ENCODE results near the gene PRKCH.
A peak's percentile ranks its signal among the peaks of the same experiment; 100 is the strongest.

DNA sequence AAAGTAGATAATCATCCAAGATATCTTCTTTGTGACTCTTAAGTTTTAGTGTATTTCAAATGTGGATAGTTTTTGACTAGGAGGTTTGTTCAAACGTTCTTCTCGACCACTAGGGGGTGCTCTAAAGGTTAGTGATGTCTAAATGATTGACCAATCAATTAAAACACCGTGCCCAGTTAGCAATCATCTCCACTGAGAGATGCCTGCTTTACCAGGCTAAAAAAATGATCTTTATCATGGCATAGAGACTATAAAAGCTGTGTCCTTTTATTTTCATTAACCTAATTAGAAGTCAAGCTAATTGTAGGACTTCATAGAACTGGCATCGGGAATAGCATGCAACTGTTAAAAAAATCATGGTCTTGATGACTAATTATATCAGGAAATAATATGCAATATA, 153.9 kb downstream of the PRKCH start:
- TF ChIP-seq, protein P1, sequence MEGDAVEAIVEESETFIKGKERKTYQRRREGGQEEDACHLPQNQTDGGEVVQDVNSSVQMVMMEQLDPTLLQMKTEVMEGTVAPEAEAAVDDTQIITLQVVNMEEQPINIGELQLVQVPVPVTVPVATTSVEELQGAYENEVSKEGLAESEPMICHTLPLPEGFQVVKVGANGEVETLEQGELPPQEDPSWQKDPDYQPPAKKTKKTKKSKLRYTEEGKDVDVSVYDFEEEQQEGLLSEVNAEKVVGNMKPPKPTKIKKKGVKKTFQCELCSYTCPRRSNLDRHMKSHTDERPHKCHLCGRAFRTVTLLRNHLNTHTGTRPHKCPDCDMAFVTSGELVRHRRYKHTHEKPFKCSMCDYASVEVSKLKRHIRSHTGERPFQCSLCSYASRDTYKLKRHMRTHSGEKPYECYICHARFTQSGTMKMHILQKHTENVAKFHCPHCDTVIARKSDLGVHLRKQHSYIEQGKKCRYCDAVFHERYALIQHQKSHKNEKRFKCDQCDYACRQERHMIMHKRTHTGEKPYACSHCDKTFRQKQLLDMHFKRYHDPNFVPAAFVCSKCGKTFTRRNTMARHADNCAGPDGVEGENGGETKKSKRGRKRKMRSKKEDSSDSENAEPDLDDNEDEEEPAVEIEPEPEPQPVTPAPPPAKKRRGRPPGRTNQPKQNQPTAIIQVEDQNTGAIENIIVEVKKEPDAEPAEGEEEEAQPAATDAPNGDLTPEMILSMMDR (IDR thresholded peaks at IDR 0.05; ENCODE audit: low read depth, low read length), result peak; percentile 58
- TF ChIP-seq POLR2A (IDR thresholded peaks at IDR 0.05; ENCODE audit: extremely low read depth, insufficient read length) (no peak), MYC (IDR thresholded peaks at IDR 0.05; ENCODE audit: low read depth, low read length) (0 out of 2 replicates have a peak, but pooled peaks have one; percentile 17)

All from NB4 (cell line).